Measurements from ENCODE around the gene PARP11.

Gene PARP11

DNA sequence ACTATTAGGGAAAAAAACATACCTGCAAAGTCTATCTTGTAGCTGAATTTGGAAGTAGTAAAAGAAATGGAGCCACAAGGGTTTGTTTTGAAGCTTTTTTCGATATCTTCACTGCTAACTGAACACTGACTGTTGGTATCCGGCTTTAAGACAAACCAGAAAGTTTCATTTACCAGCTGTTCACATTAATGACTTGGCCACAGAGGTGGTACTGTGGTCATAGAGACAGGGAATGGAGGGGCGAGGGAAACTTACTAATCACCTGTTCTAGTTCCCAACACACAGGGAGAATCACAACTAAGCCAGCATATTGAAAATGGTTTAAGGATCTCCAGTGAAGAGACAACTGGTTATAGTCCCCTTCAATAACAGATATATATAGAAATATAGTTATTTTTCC, 44.3 kb downstream of the PARP11 start:
- no peak for DNase-seq (ENCODE audit: low spot score)
- H3K27ac ChIP-seq, result no peak overlapping the region
- H3K4me3 ChIP-seq, result no peak overlapping the region
- TF ChIP-seq, protein P1, sequence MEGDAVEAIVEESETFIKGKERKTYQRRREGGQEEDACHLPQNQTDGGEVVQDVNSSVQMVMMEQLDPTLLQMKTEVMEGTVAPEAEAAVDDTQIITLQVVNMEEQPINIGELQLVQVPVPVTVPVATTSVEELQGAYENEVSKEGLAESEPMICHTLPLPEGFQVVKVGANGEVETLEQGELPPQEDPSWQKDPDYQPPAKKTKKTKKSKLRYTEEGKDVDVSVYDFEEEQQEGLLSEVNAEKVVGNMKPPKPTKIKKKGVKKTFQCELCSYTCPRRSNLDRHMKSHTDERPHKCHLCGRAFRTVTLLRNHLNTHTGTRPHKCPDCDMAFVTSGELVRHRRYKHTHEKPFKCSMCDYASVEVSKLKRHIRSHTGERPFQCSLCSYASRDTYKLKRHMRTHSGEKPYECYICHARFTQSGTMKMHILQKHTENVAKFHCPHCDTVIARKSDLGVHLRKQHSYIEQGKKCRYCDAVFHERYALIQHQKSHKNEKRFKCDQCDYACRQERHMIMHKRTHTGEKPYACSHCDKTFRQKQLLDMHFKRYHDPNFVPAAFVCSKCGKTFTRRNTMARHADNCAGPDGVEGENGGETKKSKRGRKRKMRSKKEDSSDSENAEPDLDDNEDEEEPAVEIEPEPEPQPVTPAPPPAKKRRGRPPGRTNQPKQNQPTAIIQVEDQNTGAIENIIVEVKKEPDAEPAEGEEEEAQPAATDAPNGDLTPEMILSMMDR (IDR thresholded peaks at IDR 0.05), result no peak

DNA sequence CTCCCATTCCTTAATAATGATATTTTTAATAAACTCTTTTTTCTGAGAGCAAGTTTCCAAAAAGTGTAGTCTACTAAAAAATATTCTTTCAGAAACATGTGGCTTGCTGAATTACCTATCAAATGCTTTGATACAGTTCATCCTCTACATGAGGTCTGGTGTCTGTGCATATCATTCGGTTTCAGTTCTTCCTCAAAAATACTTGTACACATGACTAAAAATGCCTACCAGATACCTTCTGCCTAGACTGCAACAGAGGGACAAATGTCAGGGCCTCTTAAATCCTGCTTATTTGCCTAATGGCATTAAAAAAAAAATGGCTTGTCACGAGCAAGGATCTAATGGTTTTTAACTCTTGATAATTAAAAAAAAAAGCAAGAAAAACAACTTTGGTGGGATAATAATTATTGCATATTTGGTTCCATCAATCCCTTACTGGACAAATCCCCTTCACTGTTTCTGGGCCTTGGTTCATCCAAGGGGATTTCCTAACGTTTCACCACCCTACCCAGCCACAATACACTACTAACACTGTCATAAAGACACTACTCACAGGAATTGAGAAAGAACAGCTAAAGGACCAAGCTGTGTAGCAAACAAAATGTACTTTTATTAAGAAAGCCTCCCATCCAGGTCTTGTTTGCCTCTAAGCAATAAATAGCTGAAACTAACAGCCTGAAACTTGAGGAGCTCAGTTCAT, 45.7 kb downstream of the PARP11 start:
- TF ChIP-seq, protein P1 (IDR thresholded peaks at IDR 0.05), result no peak
- H3K4me3 ChIP-seq, result no peak overlapping the region
- DNase-seq (ENCODE audit: low spot score), result no peak
- H3K27ac ChIP-seq, result no peak overlapping the region

DNA sequence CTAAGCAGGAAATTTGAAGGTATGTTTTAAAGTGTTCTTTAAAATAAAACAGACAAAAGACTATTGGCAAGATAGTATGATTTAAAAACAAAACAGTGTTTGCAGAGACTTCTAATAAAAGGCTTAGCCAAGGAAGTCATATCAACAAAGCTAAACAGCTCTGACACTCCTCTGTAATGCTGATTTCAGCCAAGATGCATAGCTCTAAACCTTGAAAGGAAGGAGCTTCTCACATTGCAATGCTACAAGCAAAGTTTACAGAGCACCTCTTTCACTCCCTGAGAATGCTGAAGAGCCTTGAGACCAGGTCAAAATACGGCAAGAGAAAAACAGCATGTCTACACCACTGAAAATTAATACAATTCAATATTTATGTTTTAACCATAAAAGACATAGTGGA, 51.8 kb downstream of the PARP11 start:
- TF ChIP-seq, protein P1 (IDR thresholded peaks at IDR 0.05), result no peak
- no peak for DNase-seq (ENCODE audit: low spot score)
- no peak overlapping the region for H3K27ac ChIP-seq

DNA sequence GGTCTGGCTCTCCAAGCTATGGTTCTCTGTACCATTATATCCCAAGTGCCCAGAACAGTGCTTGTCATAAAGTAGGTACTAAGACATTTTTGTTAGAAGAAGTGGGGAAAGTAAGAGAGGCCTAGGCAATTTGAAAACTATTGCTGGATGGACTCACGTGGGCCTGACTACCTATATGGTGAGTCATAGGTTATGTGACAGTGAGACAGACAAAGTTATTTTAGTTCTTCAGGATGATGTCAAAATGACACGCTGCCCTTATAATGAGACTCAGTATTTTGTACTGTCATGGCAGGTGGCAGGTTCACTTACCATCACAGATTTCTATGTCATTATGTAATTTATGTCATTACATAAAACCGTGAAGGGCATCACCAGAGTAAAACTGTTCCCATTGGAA, 53.1 kb downstream of the PARP11 start:
- TF ChIP-seq, protein P1 (IDR thresholded peaks at IDR 0.05), result no peak
- DNase-seq (ENCODE audit: low spot score), result no peak
- no peak overlapping the region for H3K4me3 ChIP-seq
- no peak overlapping the region for H3K27ac ChIP-seq

More for the DNA sequence above, 51.8 kb downstream of the PARP11 start:
- H3K4me3 ChIP-seq, result no peak overlapping the region

DNA sequence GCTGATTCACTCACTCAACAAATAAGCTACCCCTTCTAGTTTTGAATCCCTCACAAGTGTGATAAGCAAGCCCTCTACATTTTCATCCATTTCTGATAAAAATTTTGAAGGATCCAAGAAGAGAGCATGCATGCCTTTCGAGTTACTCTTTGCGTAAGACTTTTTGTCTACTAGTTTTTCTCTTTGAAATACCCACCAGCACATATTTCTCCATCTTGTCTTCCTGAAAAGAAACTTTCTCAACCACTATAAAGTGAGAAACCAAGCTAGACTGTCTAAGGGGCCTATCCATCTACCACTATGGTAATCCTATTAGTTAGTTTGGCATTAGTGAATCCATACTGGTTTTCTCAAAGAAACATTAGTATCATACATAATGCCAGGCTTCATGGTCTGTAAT, 56.9 kb downstream of the PARP11 start:
- no peak for DNase-seq (ENCODE audit: low spot score)
- Histone ChIP-seq H3K27ac (no peak overlapping the region), H3K4me3 (no peak overlapping the region)
- TF ChIP-seq, protein P1 (IDR thresholded peaks at IDR 0.05), result no peak

DNA sequence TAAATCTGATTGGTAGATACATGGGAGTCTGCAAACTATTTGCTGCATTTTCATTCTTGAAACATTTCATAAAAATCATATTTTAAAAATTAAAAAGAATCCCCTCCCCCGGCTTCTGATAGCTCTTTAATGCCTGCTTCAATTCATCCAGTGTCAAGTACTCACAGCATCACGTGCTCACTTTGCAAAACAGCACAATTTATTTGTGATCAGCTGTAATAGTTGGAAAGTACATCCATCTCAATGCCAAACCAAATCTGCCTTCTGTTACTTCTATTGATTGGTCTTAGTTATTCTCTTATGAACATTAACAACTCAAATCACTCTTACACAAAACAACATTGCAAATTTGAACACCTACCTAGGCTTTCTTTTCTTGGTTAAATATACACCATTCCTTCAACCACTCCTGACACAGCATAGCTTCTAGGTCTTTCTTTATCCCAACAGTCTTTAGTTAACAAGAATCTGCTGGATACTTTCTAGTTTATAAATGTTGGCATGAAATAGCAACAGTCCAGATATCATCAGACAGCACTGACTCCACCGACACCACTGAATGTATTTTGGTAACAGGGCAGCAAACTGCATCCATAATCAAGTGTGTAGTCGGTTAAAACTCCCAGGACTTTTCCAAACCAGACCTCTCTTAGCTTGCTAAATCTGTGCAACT, 58.0 kb downstream of the PARP11 start:
- no peak overlapping the region for H3K4me3 ChIP-seq
- DNase-seq (ENCODE audit: low spot score), result no peak
- H3K27ac ChIP-seq, result no peak overlapping the region
- TF ChIP-seq, protein P1 (IDR thresholded peaks at IDR 0.05), result no peak

DNA sequence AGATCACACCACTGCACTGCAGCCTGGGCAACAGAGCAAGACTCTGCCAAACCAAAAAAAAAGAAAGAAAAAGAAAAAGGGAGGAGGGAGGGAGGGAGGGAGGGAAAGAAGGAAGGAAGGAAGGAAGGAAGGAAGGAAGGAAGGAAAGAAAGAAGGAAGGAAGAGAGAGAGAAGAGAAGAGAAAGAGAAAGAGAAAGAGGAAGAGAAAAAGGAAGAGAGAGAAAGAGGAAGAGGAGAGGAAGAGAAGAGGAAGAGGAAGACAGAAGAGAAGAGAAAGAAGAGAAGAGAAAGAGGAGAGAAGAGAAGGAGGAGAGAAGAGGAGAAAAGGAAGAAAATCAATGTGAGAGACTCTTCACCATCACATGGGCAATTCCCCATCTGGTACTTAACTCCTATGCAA, 62.7 kb downstream of the PARP11 start:
- Histone ChIP-seq H3K4me3 (no peak overlapping the region), H3K27ac (no peak overlapping the region)
- DNase-seq (ENCODE audit: low spot score), result no peak
- TF ChIP-seq, protein P1 (IDR thresholded peaks at IDR 0.05), result no peak
